GM20000 (cell line): ENCODE data around the gene SENP2.
A peak's percentile ranks its signal among the peaks of the same experiment; 100 is the strongest.
"Not testable (repeated sequence)": the region's sequence is repeated elsewhere in the genome, so short reads cannot be mapped to it uniquely, and the experiment has no call there.

ENCODE experiments used
- DNase-seq: peaks from one replicate; pipeline ENCODE4 v3.0.0; 2012; ENCODE audit warnings: low spot score
- CTCF ChIP-seq: IDR thresholded peaks from 2 replicates; pipeline ENCODE4 v1.5.1; 2012; ENCODE audit warnings: mild to moderate bottlenecking, control low read depth; ENCODE audit errors: extremely low read depth, missing control alignments

The SENP2 gene

GRCh38 chr3:185639632-185640206 is 53.6 kb downstream of the SENP2 start:
- no peak for TF ChIP-seq CTCF
- no peak for DNase-seq

GRCh38 chr3:185640308-185640707 is 54.2 kb downstream of the SENP2 start:
- no peak for DNase-seq
- TF ChIP-seq CTCF, result no peak

GRCh38 chr3:185645191-185645590 is 59.1 kb downstream of the SENP2 start:
- DNase-seq, result not testable (repeated sequence)

GRCh38 chr3:185645596-185646381 is 59.7 kb downstream of the SENP2 start:
- TF ChIP-seq CTCF, result no peak
- no peak for DNase-seq

GRCh38 chr3:185646382-185647133 is 60.5 kb downstream of the SENP2 start:
- TF ChIP-seq CTCF, result no peak
- DNase-seq, result peak; percentile 33

- DNase-seq, result no peak
Observed at GRCh38 chr3:185647134-185647879, 61.2 kb downstream of the SENP2 start.

GRCh38 chr3:185647880-185648210 is 61.8 kb downstream of the SENP2 start:
- no peak for DNase-seq
- TF ChIP-seq CTCF, result no peak

More at GRCh38 chr3:185647134-185647879, 61.2 kb downstream of the SENP2 start:
- no peak for TF ChIP-seq CTCF
